PC-9 (cell line): ENCODE data around the gene FOXR1. TPM values are rescaled to one million over a fixed set of nuclear protein-coding genes. Genes with fewer than 3 reads are reported as not detected.

Experiments used
- BruUV-seq: library from RNA; stranded (reverse); fragments of 400-500 nt; replicated peaks from 2 replicates; lab custom pipeline; 2021; lab: Mats Ljungman, UMichigan
- CTCF ChIA-PET: fragments of 300-600 bp; sonication (Branson Sonifier 250); formaldehyde crosslinking; loops from one replicate; lab custom pipeline; 2022; ENCODE audit warnings: antibody characterized with exemption; lab: Charles Lee
- POLR2A ChIA-PET: fragments of 300-600 bp; sonication (Branson Sonifier 250); formaldehyde crosslinking; loops from one replicate; lab custom pipeline; 2022; ENCODE audit warnings: antibody characterized with exemption; ENCODE audit not compliant: unreplicated experiment; lab: Charles Lee
- DNase-seq, 2 experiments: peaks; one replicate each; pipeline versions ENCODE4 v3.0.0 to v3.0.0-alpha.2; 2015 to 2022; ENCODE audit warnings: mixed read lengths in 1 of 2
- H2AFZ ChIP-seq: fragments of 200-600 bp; sonication (generic); 2 replicates; pipeline ENCODE4 v1.8.1; 2017; ENCODE audit warnings: antibody characterized with exemption
- H3F3A ChIP-seq: fragments of 200-600 bp; sonication (generic); 2 replicates; pipeline ENCODE4 v1.8.1; 2017; ENCODE audit warnings: antibody characterized with exemption, mild to moderate bottlenecking, low read depth; ENCODE audit not compliant: insufficient read depth
- H3K27ac ChIP-seq: fragments of 200-600 bp; sonication (generic); 2 replicates; pipeline ENCODE4 v1.6.1; 2016; ENCODE audit warnings: mixed run types
- H3K27me3 ChIP-seq: fragments of 200-600 bp; sonication (generic); 2 replicates; pipeline ENCODE4 v1.6.1; 2016; ENCODE audit warnings: low read depth, mixed run types; ENCODE audit not compliant: insufficient read depth
- H3K36me3 ChIP-seq: fragments of 200-600 bp; sonication (generic); 2 replicates; pipeline ENCODE4 v1.6.1; 2016; ENCODE audit warnings: low read depth, mixed run types
- H3K4me1 ChIP-seq: fragments of 200-600 bp; sonication (generic); replicated peaks from 2 replicates; pipeline ENCODE4 v1.6.1; 2016; ENCODE audit warnings: mixed run types; ENCODE audit not compliant: insufficient read depth
- H3K4me2 ChIP-seq: fragments of 200-600 bp; sonication (generic); 2 replicates; pipeline ENCODE4 v1.6.1; 2017; ENCODE audit warnings: mixed run types
- H3K4me3 ChIP-seq: fragments of 200-600 bp; sonication (generic); 2 replicates; pipeline ENCODE4 v1.6.1; 2016; ENCODE audit warnings: mixed run types
- H3K79me2 ChIP-seq: fragments of 200-600 bp; sonication (generic); 2 replicates; pipeline ENCODE4 v1.6.1; 2017; ENCODE audit warnings: low read depth, mixed run types
- H3K9me2 ChIP-seq: fragments of 200-600 bp; sonication (generic); 2 replicates; pipeline ENCODE4 v1.8.1; 2017; ENCODE audit warnings: mild to moderate bottlenecking; ENCODE audit not compliant: insufficient read depth
- H3K9me3 ChIP-seq: fragments of 200-600 bp; sonication (generic); 2 replicates; pipeline ENCODE4 v1.8.1; 2016; ENCODE audit warnings: low read depth; ENCODE audit not compliant: insufficient read depth
- H4K20me1 ChIP-seq: fragments of 200-600 bp; sonication (generic); 2 replicates; pipeline ENCODE4 v1.8.1; 2017; ENCODE audit not compliant: insufficient read depth
- CTCF ChIP-seq: fragments of 200-600 bp; sonication (generic); conservative IDR thresholded peaks from 2 replicates; pipeline ENCODE4 v1.6.1; 2017; ENCODE audit warnings: mixed run types, antibody characterized with exemption, mild to moderate bottlenecking, moderate library complexity
- EZH2 ChIP-seq: fragments of 200-600 bp; sonication (generic); IDR thresholded peaks from 2 replicates; pipeline ENCODE4 v1.8.0; 2017; ENCODE audit warnings: antibody characterized with exemption, low read depth
- intact Hi-C: fragments of 100-400 bp; cut with micrococcal nuclease; formaldehyde crosslinking; loops from one replicate; pipeline ENCODE4 v1.10.0; 2022; ENCODE audit not compliant: unreplicated experiment
- total RNA-seq: library from RNA; stranded (reverse); gene quantifications from 2 replicates; pipeline ENCODE4 v1.2.3, GENCODE V29; 2021

The FOXR1 gene
- total RNA-seq, 1 experiment from 2014 or later, result not detected

- intact Hi-C loops, result loop anchor here (2.0 kb wide), 1 partner anchor 17 kb away; the partner anchor contains the start of gene UPK2
- Histone ChIP-seq H3K36me3 (no peaks in the 10 kb centered on the region), H3K9me3 (no peaks in the 10 kb centered on the region), H3K27me3 (no peaks in the 10 kb centered on the region), H4K20me1 (no peaks in the 10 kb centered on the region), H3K79me2 (no peaks in the 10 kb centered on the region), H3K27ac (peak overlapping the region; percentile 41), H3K9me2 (peaks cover 4% of the 10 kb centered on the region; the same call in 1 of the 2 replicates), H3K4me1 (peaks cover 19% of the 10 kb centered on the region), H2AFZ (no peak overlapping the region), H3F3A (peaks cover 25% of the 10 kb centered on the region), H3K4me3 (no peak overlapping the region), H3K4me2 (peak overlapping the region; percentile 39; the same call in 1 of the 2 replicates)
- POLR2A ChIA-PET, result interaction anchor here (0.6 to 0.7 kb wide), 2 partner anchors 129 to 269 kb away, joined by 4 to 14 read pairs; no protein-coding TSS in a partner anchor
- no peak for DNase-seq
- no TSS peak for BruUV-seq
- TF ChIP-seq CTCF (no peak), EZH2 (no peak)
- CTCF ChIA-PET, result no interaction called here
Observed at GRCh38 chr11:118939404-118939915, 32.1 kb upstream of the FOXR1 start.

- Histone ChIP-seq H4K20me1 (no peaks in the 10 kb centered on the region), H3K27ac (no peak overlapping the region), H2AFZ (no peak overlapping the region), H3K4me2 (no peak overlapping the region), H3K4me1 (peaks cover 19% of the 10 kb centered on the region), H3K36me3 (no peaks in the 10 kb centered on the region), H3K4me3 (no peak overlapping the region), H3F3A (peaks cover 25% of the 10 kb centered on the region), H3K9me3 (no peaks in the 10 kb centered on the region), H3K9me2 (peaks cover 4% of the 10 kb centered on the region; the same call in 1 of the 2 replicates), H3K27me3 (no peaks in the 10 kb centered on the region), H3K79me2 (no peaks in the 10 kb centered on the region)
- POLR2A ChIA-PET, result interaction anchor here (0.7 kb wide), 1 partner anchor 129 kb away, joined by 14 read pairs; no protein-coding TSS in a partner anchor
- BruUV-seq, result no TSS peak
- TF ChIP-seq EZH2, result no peak
- no peak for TF ChIP-seq CTCF
- DNase-seq, result peak in 1 of 2 experiments; percentile 19
- CTCF ChIA-PET, result no interaction called here
- intact Hi-C loops, result loop anchor here (2.0 kb wide), 1 partner anchor 17 kb away; the partner anchor contains the start of gene UPK2
Observed at GRCh38 chr11:118939953-118940598, 31.5 kb upstream of the FOXR1 start.

- H2AFZ ChIP-seq, result no peak overlapping the region
- TF ChIP-seq EZH2, result no peak
- TF ChIP-seq CTCF, result no peak
- POLR2A ChIA-PET, result no interaction called here
- H3F3A ChIP-seq, result peaks cover 12% of the 10 kb centered on the region; the same call in 1 of the 2 replicates
- no peaks in the 10 kb centered on the region for H3K79me2 ChIP-seq
- no TSS peak for BruUV-seq
- no peaks in the 10 kb centered on the region for H3K36me3 ChIP-seq
- H4K20me1 ChIP-seq, result no peaks in the 10 kb centered on the region
- no peak overlapping the region for H3K27ac ChIP-seq
- CTCF ChIA-PET, result no interaction called here
- intact Hi-C loops, result no loop called here
- H3K4me2 ChIP-seq, result no peak overlapping the region
- H3K4me3 ChIP-seq, result no peak overlapping the region
- H3K9me3 ChIP-seq, result no peaks in the 10 kb centered on the region
- DNase-seq, result peak in 1 of 2 experiments; percentile 21
- H3K27me3 ChIP-seq, result no peaks in the 10 kb centered on the region
- peaks cover 6% of the 10 kb centered on the region; the same call in 1 of the 2 replicates for H3K4me1 ChIP-seq
- H3K9me2 ChIP-seq, result no peaks in the 10 kb centered on the region
Observed at GRCh38 chr11:118947091-118947490, 24.5 kb upstream of the FOXR1 start.
